ENCODE data around the gene CYP1A2.
A peak's percentile ranks its signal among the peaks of the same experiment; 100 is the strongest.
"Not testable (repeated sequence)": the region's sequence is repeated elsewhere in the genome, so short reads cannot be mapped to it uniquely, and the experiment has no call there.

Gene CYP1A2

DNA sequence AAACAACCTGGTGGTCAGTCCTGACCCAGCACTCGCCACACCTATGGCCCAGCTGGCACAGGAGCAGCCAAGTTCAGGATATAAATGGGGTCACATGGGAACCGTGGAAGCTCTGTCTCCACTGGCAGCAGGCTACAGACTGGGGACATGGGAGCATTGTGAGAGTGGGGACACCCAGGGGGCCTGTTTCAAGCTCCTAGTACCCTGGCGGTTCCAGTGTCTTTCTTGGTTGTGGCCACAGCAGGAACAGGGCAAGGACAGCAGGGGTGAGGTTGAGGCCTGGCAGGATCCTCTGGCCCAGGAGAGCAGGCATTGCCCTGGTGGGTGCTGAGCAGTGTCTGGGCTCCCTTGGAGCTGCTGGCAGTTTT, 35.1 kb downstream of the CYP1A2 start:
- Histone ChIP-seq H3K27ac (ENCODE audit: low read depth, low read length) (no peak overlapping the region), H3K4me1 (ENCODE audit: control insufficient read depth, insufficient read depth, low read length, unreplicated experiment) (peaks cover 42% of the 10 kb centered on the region)

DNA sequence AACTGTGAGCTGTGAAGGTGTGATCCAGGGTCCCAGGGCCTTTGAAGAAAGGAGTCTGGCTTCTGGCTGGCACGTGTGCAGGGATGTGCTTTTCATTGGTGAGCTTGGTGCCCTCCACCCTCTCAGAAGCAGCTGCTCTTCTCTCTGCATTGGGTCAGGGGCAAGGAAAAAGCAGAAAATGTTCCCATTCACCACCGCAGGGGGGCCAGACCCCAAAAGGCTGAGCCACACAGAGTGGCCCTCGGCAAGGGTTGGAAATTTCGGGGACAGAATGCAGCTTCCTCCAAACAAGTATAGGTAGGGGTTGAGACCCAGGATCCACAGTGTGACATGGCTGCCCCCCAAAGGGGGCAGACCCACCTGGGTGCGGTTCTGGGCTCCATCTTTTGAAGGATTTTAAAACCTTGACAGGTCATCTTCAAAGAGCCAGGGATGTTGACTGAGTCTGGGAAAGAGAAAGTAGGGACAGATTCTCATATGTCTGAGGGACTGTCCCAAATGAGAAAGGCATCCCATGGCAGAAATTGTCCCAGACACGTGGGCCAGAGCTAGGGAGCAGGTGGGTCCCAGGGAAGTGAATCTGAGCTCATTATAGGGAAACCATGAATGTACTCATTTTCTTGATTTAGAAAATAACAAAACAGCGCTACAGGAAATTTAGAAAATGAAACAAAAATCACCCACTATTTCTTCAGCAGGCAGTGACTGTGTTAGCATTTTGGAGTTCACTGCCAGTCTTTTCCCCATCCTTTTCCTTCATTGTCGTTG, 36.0 kb downstream of the CYP1A2 start:
- Histone ChIP-seq H3K4me3 (ENCODE audit: low read depth, low read length) (peak overlapping the region; percentile 39), H3K79me2 (ENCODE audit: control insufficient read depth, insufficient read depth, low read length, unreplicated experiment) (peaks cover 71% of the 10 kb centered on the region), H3K27me3 (ENCODE audit: insufficient read depth, low read length) (no peaks in the 10 kb centered on the region), H3K4me1 (ENCODE audit: control insufficient read depth, insufficient read depth, low read length, unreplicated experiment) (peaks cover 49% of the 10 kb centered on the region), H3K36me3 (ENCODE audit: insufficient read depth, low read length) (no peaks in the 10 kb centered on the region), H3K27ac (ENCODE audit: low read depth, low read length) (no peak overlapping the region), H2AFZ (ENCODE audit: low read length, unreplicated experiment) (no peak overlapping the region)

More for the DNA sequence above, 35.1 kb downstream of the CYP1A2 start:
- Histone ChIP-seq H2AFZ (ENCODE audit: low read length, unreplicated experiment) (no peak overlapping the region), H3K36me3 (ENCODE audit: insufficient read depth, low read length) (no peaks in the 10 kb centered on the region), H3K79me2 (ENCODE audit: control insufficient read depth, insufficient read depth, low read length, unreplicated experiment) (peaks cover 63% of the 10 kb centered on the region), H3K27me3 (ENCODE audit: insufficient read depth, low read length) (no peaks in the 10 kb centered on the region), H3K4me3 (ENCODE audit: low read depth, low read length) (peak overlapping the region; percentile 98)

DNA sequence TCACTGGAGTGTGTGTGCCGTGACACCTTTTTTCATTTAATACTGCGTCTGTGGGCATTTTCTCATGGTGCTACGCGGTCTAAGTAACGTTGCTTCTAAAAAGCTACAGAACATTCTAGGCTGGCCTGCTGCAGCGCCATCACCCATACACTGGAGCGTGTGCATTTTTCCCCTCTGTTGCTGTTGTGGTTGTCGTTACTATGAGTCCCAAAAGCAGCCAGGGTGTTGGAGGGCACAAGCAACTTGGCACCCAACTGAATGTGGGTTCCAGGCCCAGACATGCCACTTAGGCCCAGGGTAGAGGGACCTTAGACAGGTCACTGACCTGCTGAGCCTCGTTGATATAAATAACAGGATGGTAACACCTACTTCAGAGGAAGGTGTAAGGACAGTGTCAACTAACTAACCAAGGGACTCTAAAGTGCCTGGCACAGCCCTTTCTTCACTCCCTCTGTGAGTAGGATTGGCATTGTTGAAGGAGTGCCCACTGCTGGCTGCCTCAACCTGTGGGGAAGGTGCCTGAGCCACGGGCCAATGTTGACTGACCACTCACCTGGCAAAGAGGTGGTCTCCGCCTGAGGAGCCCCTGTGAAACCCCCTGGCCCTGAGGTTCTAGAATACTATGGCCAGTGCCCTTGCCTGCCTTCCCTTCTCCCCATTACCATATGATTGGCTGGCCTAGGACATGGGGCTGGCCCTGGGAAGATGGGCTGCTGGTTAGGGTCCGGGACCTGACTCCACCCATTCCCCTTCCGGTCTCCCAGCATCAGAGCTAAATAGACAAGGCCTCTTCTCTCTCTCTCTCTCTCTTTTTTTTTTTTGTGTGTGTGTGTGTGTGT, 36.8 kb downstream of the CYP1A2 start:
- Histone ChIP-seq H3K79me2 (ENCODE audit: control insufficient read depth, insufficient read depth, low read length, unreplicated experiment) (peaks cover 75% of the 10 kb centered on the region), H3K4me3 (ENCODE audit: low read depth, low read length) (no peak overlapping the region)

DNA sequence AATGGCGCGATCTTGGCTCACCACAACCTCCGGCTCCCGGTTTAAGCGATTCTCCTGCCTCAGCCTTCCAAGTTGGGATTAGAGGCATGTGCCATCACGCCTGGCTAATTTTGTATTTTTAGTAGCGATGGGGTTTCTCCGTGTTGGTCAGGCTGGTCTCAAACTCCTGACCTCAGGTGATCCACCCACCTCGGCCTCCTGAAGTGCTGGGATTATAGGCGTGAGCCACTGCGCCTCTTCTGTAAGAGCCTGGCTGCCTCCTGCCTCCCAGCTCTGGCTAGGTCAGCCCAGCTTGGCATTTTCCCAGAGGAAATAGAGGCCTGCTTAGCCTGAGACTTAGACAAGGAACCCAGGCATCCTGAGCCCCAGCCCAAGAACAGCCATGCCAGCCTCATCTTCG, 37.4 kb downstream of the CYP1A2 start:
- H3K27ac ChIP-seq (ENCODE audit: low read depth, low read length); H3K36me3 ChIP-seq (ENCODE audit: insufficient read depth, low read length); H3K27me3 ChIP-seq (ENCODE audit: insufficient read depth, low read length); H2AFZ ChIP-seq (ENCODE audit: low read length, unreplicated experiment); H3K4me3 ChIP-seq (ENCODE audit: low read depth, low read length): not testable (repeated sequence)
- Histone ChIP-seq H3K79me2 (ENCODE audit: control insufficient read depth, insufficient read depth, low read length, unreplicated experiment) (peaks cover 77% of the 10 kb centered on the region), H3K4me1 (ENCODE audit: control insufficient read depth, insufficient read depth, low read length, unreplicated experiment) (peaks cover 64% of the 10 kb centered on the region)

More for the DNA sequence above, 36.8 kb downstream of the CYP1A2 start:
- Histone ChIP-seq H3K4me1 (ENCODE audit: control insufficient read depth, insufficient read depth, low read length, unreplicated experiment) (peaks cover 57% of the 10 kb centered on the region), H3K27ac (ENCODE audit: low read depth, low read length) (no peak overlapping the region), H3K27me3 (ENCODE audit: insufficient read depth, low read length) (no peaks in the 10 kb centered on the region), H3K36me3 (ENCODE audit: insufficient read depth, low read length) (no peaks in the 10 kb centered on the region), H2AFZ (ENCODE audit: low read length, unreplicated experiment) (no peak overlapping the region)

DNA sequence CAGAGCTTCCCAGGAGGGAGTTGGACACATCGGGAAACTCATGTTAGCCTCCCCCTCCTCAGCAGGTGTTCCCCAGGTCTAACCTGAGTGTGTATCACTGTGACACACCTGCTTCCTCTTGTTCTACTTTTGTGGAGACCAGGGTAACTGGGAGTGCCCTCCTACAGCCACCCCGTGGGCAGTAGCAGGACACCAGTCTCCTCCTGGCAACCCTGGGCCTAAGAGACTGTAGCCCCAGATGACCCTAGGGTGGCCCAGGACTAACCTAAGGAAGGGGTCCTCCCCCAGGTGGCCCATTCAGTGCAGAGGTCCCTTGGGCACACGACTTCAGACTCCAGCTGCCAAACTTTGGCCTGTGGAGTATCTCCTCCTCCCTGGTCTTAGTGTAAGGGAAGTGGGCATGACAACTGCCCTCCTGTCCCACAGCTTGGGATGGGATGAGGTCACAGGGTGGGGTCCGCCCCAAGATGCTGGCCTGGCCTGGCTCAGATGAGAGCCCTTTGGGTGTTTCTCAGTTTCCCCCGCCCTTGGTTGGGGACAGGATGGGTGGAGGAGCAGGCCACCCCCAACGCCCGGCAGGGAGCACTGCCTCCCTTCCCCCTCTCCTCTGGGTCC, 38.0 kb downstream of the CYP1A2 start:
- Histone ChIP-seq H3K36me3 (ENCODE audit: insufficient read depth, low read length) (no peaks in the 10 kb centered on the region), H3K4me3 (ENCODE audit: low read depth, low read length) (no peak overlapping the region)

DNA sequence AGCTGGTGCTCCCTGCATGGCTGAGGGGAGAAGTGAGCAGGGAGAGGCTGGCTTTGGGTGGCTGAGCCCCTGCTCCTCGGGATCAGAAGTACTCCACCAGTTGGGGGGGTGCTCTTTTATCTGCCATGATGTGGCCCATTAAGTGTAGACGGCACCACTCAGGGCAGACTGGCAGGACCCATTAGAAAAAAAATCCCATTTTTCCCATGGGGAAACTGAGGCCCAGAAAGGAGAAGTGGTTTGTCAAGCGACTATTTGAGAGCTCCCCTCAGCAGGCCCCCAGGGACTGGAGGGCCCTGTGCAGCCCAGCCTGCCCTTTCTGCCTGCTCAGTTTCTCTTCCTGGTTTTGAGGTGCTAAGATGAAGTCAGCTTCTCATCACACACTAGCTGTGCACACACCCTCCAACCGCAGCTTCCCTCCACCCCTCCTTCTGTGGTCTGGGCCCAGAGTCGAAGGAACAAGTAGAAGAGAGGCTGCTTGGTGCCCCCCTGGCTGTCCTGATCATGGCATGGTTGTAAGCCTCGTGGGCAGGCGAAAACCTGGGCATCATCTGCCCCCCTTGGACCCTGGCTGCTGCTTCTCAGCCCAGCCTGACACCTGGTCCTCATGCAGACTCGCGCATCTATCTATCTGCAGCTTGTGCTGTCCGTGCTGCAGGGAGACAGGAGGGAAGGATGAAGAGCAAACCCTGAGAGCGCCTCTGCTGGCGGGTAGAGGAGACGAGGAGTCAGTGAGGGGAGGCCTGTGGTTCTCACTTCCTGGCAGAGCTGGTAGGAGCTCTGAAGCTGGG, 38.8 kb downstream of the CYP1A2 start:
- Histone ChIP-seq H3K36me3 (ENCODE audit: insufficient read depth, low read length) (no peaks in the 10 kb centered on the region), H2AFZ (ENCODE audit: low read length, unreplicated experiment) (no peak overlapping the region), H3K27ac (ENCODE audit: low read depth, low read length) (no peak overlapping the region), H3K4me1 (ENCODE audit: control insufficient read depth, insufficient read depth, low read length, unreplicated experiment) (peaks cover 72% of the 10 kb centered on the region), H3K79me2 (ENCODE audit: control insufficient read depth, insufficient read depth, low read length, unreplicated experiment) (peaks cover 90% of the 10 kb centered on the region), H3K27me3 (ENCODE audit: insufficient read depth, low read length) (no peaks in the 10 kb centered on the region), H3K4me3 (ENCODE audit: low read depth, low read length) (no peak overlapping the region)

More for the DNA sequence above, 38.0 kb downstream of the CYP1A2 start:
- no peak overlapping the region for H3K27ac ChIP-seq (ENCODE audit: low read depth, low read length)
- no peak overlapping the region for H2AFZ ChIP-seq (ENCODE audit: low read length, unreplicated experiment)
- H3K79me2 ChIP-seq (ENCODE audit: control insufficient read depth, insufficient read depth, low read length, unreplicated experiment): peaks cover 83% of the 10 kb centered on the region
- H3K4me1 ChIP-seq (ENCODE audit: control insufficient read depth, insufficient read depth, low read length, unreplicated experiment): peaks cover 70% of the 10 kb centered on the region
- H3K27me3 ChIP-seq (ENCODE audit: insufficient read depth, low read length): no peaks in the 10 kb centered on the region

DNA sequence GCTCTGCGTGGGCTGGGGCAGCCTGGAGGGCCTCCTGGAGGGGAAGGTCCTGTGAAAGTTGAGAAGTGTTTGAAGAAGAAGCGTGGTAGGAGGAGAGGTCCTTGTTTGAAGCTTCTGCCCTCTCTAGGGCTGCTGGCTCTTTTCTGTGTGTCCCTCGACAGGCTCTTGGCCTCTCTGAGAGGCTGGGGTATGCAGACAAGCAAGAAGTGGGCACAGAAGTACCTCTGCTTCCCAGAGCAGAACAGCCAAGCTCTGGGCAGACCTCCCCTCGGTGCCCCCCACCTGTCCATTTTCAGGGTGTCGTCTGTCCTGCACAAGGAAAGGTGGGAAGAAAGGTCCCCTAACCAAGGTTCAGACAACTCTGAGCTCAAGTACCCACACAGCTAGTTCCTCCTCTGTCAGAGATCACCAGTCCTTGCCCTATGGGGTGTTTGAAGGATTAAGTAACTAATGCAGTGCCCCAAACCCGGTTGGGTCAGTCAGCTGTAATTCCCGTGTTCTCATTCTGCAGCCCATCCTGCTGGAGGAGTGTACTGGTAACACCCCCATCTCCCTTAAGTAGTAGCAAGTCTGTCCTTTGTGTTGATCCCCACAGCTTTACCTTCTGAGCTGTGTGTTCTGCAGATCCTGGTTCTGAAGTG, 39.5 kb downstream of the CYP1A2 start:
- H3K4me3 ChIP-seq (ENCODE audit: low read depth, low read length): no peak overlapping the region
- no peak overlapping the region for H3K27ac ChIP-seq (ENCODE audit: low read depth, low read length)
- no peaks in the 10 kb centered on the region for H3K36me3 ChIP-seq (ENCODE audit: insufficient read depth, low read length)
- no peak overlapping the region for H2AFZ ChIP-seq (ENCODE audit: low read length, unreplicated experiment)
- H3K27me3 ChIP-seq (ENCODE audit: insufficient read depth, low read length): no peaks in the 10 kb centered on the region
- H3K79me2 ChIP-seq (ENCODE audit: control insufficient read depth, insufficient read depth, low read length, unreplicated experiment): peaks cover 90% of the 10 kb centered on the region
- H3K4me1 ChIP-seq (ENCODE audit: control insufficient read depth, insufficient read depth, low read length, unreplicated experiment): peaks cover 72% of the 10 kb centered on the region

DNA sequence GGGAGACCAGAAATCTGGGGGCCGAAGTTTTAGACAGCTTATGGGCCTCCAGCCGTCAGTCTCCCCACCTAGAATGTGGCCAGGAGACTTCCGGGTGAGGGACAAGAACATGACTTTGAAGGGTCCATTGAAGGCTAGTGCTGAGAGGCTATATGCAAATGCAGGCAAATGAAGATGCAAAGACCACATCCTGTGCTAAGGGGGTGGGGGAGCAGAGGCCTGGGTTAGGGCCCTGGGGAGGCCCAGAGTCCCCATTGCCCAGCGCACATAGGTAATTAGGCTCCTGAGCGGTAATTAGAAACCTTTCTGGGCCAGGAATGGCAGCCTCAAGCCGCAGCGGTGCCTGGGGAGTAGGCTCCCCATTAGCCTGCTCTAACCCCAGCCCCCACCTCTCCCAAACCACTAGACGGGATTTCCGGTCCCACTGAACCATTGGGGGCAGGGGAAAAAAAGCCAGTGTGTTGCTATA, 40.1 kb downstream of the CYP1A2 start:
- no peak overlapping the region for H3K27ac ChIP-seq (ENCODE audit: low read depth, low read length)
- H3K4me1 ChIP-seq (ENCODE audit: control insufficient read depth, insufficient read depth, low read length, unreplicated experiment): peaks cover 69% of the 10 kb centered on the region

DNA sequence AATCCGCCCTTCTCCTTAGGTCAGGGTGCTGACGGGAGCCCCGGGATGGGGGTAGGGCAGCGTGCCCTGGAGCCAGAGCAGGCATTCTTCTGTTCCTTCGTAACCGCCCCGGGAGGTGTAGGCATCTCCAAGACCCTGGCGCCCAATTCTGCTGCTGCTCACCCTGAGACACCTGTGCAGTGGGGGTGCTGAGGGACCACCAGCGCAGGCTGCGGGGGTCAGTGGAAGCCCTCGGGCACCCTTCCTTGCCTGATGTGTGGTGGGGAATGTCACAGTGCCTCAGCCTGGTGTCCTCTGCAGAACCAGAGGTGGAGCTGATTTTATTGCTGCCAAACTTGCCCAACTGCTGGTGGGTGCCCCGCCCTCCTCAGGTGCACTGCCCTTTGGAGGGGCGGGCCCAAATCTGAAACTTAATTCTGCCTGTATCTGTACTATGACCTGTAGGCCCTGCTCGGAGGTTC, 40.6 kb downstream of the CYP1A2 start:
- Histone ChIP-seq H3K79me2 (ENCODE audit: control insufficient read depth, insufficient read depth, low read length, unreplicated experiment) (peaks cover 88% of the 10 kb centered on the region), H3K27ac (ENCODE audit: low read depth, low read length) (peak overlapping the region; percentile 75; the same call in 1 of the 2 replicates), H2AFZ (ENCODE audit: low read length, unreplicated experiment) (no peak overlapping the region), H3K4me1 (ENCODE audit: control insufficient read depth, insufficient read depth, low read length, unreplicated experiment) (peaks cover 64% of the 10 kb centered on the region), H3K4me3 (ENCODE audit: low read depth, low read length) (no peak overlapping the region), H3K36me3 (ENCODE audit: insufficient read depth, low read length) (no peaks in the 10 kb centered on the region), H3K27me3 (ENCODE audit: insufficient read depth, low read length) (no peaks in the 10 kb centered on the region)

More for the DNA sequence above, 40.1 kb downstream of the CYP1A2 start:
- peaks cover 90% of the 10 kb centered on the region for H3K79me2 ChIP-seq (ENCODE audit: control insufficient read depth, insufficient read depth, low read length, unreplicated experiment)
- H3K27me3 ChIP-seq (ENCODE audit: insufficient read depth, low read length): no peaks in the 10 kb centered on the region
- H3K36me3 ChIP-seq (ENCODE audit: insufficient read depth, low read length): no peaks in the 10 kb centered on the region
- no peak overlapping the region for H3K4me3 ChIP-seq (ENCODE audit: low read depth, low read length)
- H2AFZ ChIP-seq (ENCODE audit: low read length, unreplicated experiment): no peak overlapping the region

All from ACC112 (cell line).